Mucosa of descending colon (tissue), 3 donors: ENCODE results near the gene ALPI. TPM values are rescaled to one million over a fixed set of nuclear protein-coding genes. Genes with fewer than 3 reads are reported as not detected.
A peak's percentile ranks its signal among the peaks of the same experiment; 100 is the strongest.

Experiments used
- ATAC-seq: fragments of 200-7000 bp; cut with Tn5 transposase; one replicate; pipeline ENCODE4 v1.9.1; 2020; ENCODE audit warnings: mild to moderate bottlenecking, moderate library complexity
- DNase-seq, 3 donors: peaks; one replicate each; pipeline ENCODE4 v3.0.0-alpha.2; 2020
- H3K36me3 ChIP-seq: fragments of 200-600 bp; one replicate; pipeline ENCODE4 v1.8.0; 2021; ENCODE audit warnings: low read depth, mild to moderate bottlenecking
- H3K4me1 ChIP-seq: fragments of 200-600 bp; one replicate; pipeline ENCODE4 v1.8.0; 2021; ENCODE audit warnings: low read depth, mild to moderate bottlenecking
- H3K4me3 ChIP-seq: fragments of 200-600 bp; one replicate; pipeline ENCODE4 v1.8.0; 2021; ENCODE audit warnings: mild to moderate bottlenecking
- H3K9me3 ChIP-seq: fragments of 200-600 bp; one replicate; pipeline ENCODE4 v1.8.0; 2021; ENCODE audit warnings: mild to moderate bottlenecking
- CTCF ChIP-seq: fragments of 200-600 bp; IDR thresholded peaks from one replicate; pipeline ENCODE4 v1.8.0; 2022; ENCODE audit warnings: antibody characterized with exemption, mild to moderate bottlenecking
- intact Hi-C, 2 donors: fragments of 100-400 bp; cut with DNase I in 1 of 2; cut with micrococcal nuclease in 1 of 2; formaldehyde crosslinking; loops; one replicate each; pipeline versions ENCODE4 v1.11.0 to v1.11.1; 2022; cut with DNase I, micrococcal nuclease
- total RNA-seq, 3 donors: library from RNA; stranded (reverse); fragmentation: NEBNext Ultra II Directional in 2 of 3; extraction: Animal tissue kit (Norgen Biotek cat#: 25700) in 2 of 3; gene quantifications; one replicate each; pipeline versions ENCODE4 v1.2.1 to v1.2.4, GENCODE V29; 2021 to 2023
- donor health status: DM: no; HTN: no; CAD: no; lungs with moderate emphysema.
- donor health status: DM: no; HTN: no; CAD: no.
- donor health status: DM: no; HTN: yes; CAD: no.

ALPI gene
- total RNA-seq, 3 donors from 2014 or later = 8.5 to 24.6 (median 24.4) TPM

- Histone ChIP-seq H3K4me1 (no peaks in the 10 kb centered on the region), H3K36me3 (no peaks in the 10 kb centered on the region), H3K4me3 (no peak overlapping the region), H3K9me3 (no peaks in the 10 kb centered on the region)
- no peak for TF ChIP-seq CTCF
- intact Hi-C loops = no loop called here
- DNase-seq (peak in 1 of 3 donors; percentile 23), ATAC-seq (no peak)
Measured at GRCh38 chr2:232492963-232493700, 37.2 kb downstream of the ALPI start.

- no peak overlapping the region for H3K4me3 ChIP-seq
- intact Hi-C loops = no loop called here
- H3K9me3 ChIP-seq = no peaks in the 10 kb centered on the region
- peak in 1 of 3 donors; percentile 27 for DNase-seq
- no peaks in the 10 kb centered on the region for H3K4me1 ChIP-seq
- H3K36me3 ChIP-seq = no peaks in the 10 kb centered on the region
- ATAC-seq = no peak
- TF ChIP-seq CTCF = no peak
Measured at GRCh38 chr2:232493701-232494474, 37.9 kb downstream of the ALPI start.

GRCh38 chr2:232494542-232494941 is 38.6 kb downstream of the ALPI start:
- H3K36me3 ChIP-seq = no peaks in the 10 kb centered on the region
- no peak for ATAC-seq
- TF ChIP-seq CTCF = no peak
- intact Hi-C loops = no loop called here
- no peak overlapping the region for H3K4me3 ChIP-seq
- no peaks in the 10 kb centered on the region for H3K9me3 ChIP-seq
- no peaks in the 10 kb centered on the region for H3K4me1 ChIP-seq
- peak in 1 of 3 donors; percentile 23 for DNase-seq

- no peak for DNase-seq
Measured at GRCh38 chr2:232495292-232495691, 39.3 kb downstream of the ALPI start.

More at GRCh38 chr2:232495292-232495691, 39.3 kb downstream of the ALPI start:
- no peak for TF ChIP-seq CTCF
- H3K36me3 ChIP-seq = no peaks in the 10 kb centered on the region
- no peak for ATAC-seq
- H3K4me3 ChIP-seq = no peak overlapping the region
- no peaks in the 10 kb centered on the region for H3K4me1 ChIP-seq
- H3K9me3 ChIP-seq = no peaks in the 10 kb centered on the region
- intact Hi-C loops = no loop called here
